Osteocyte (in vitro differentiated cells): ENCODE results near the gene NUP205. TPM values are rescaled to one million over a fixed set of nuclear protein-coding genes. Genes with fewer than 3 reads are reported as not detected.

Experiments
- DNase-seq: peaks from one replicate; pipeline ENCODE4 v3.0.0; 2021; ENCODE audit warnings: mixed read lengths; ENCODE audit not compliant: unreplicated experiment; ENCODE audit errors: extremely low spot score
- H3K27ac Mint-ChIP-seq: one replicate; pipeline ENCODE4 v1.8.0; 2021; ENCODE audit warnings: mild to moderate bottlenecking, mixed read lengths; ENCODE audit not compliant: unreplicated experiment
- H3K27me3 Mint-ChIP-seq: one replicate; pipeline ENCODE4 v1.8.0; 2021; ENCODE audit warnings: mixed read lengths; ENCODE audit not compliant: unreplicated experiment
- H3K36me3 Mint-ChIP-seq: one replicate; pipeline ENCODE4 v1.8.0; 2021; ENCODE audit warnings: mixed read lengths; ENCODE audit not compliant: unreplicated experiment
- H3K4me1 Mint-ChIP-seq: one replicate; pipeline ENCODE4 v1.8.0; 2021; ENCODE audit warnings: mixed read lengths; ENCODE audit not compliant: unreplicated experiment
- H3K4me3 Mint-ChIP-seq: one replicate; pipeline ENCODE4 v1.8.0; 2021; ENCODE audit warnings: mild to moderate bottlenecking, moderate library complexity, mixed read lengths; ENCODE audit not compliant: unreplicated experiment
- H3K9me3 Mint-ChIP-seq: one replicate; pipeline ENCODE4 v1.8.0; 2021; ENCODE audit warnings: mixed read lengths; ENCODE audit not compliant: unreplicated experiment
- total RNA-seq: library from RNA; stranded (reverse); gene quantifications from 2 replicates; pipeline ENCODE4 v1.2.1, GENCODE V29; 2021
- TF ChIP-seq, protein P1 (sequence below): fragments of 200-600 bp; sonication (generic); IDR thresholded peaks from 2 replicates; pipeline ENCODE4 v1.5.0; 2021; ENCODE audit warnings: antibody characterized with exemption, mild to moderate bottlenecking, moderate library complexity

Gene NUP205
- total RNA-seq, 1 donor from 2014 or later, result 31.0 TPM

GRCh38 chr7:135510592-135511183 is 47.0 kb upstream of the NUP205 start:
- Mint-ChIP-seq H3K4me1 (peaks cover 18% of the 10 kb centered on the region), H3K36me3 (no peaks in the 10 kb centered on the region), H3K27ac (no peak overlapping the region), H3K27me3 (no peaks in the 10 kb centered on the region), H3K4me3 (no peak overlapping the region), H3K9me3 (no peaks in the 10 kb centered on the region)
- TF ChIP-seq, protein P1, sequence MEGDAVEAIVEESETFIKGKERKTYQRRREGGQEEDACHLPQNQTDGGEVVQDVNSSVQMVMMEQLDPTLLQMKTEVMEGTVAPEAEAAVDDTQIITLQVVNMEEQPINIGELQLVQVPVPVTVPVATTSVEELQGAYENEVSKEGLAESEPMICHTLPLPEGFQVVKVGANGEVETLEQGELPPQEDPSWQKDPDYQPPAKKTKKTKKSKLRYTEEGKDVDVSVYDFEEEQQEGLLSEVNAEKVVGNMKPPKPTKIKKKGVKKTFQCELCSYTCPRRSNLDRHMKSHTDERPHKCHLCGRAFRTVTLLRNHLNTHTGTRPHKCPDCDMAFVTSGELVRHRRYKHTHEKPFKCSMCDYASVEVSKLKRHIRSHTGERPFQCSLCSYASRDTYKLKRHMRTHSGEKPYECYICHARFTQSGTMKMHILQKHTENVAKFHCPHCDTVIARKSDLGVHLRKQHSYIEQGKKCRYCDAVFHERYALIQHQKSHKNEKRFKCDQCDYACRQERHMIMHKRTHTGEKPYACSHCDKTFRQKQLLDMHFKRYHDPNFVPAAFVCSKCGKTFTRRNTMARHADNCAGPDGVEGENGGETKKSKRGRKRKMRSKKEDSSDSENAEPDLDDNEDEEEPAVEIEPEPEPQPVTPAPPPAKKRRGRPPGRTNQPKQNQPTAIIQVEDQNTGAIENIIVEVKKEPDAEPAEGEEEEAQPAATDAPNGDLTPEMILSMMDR, result peak; percentile 52
- peak; percentile 60 for DNase-seq

- Mint-ChIP-seq H3K27me3 (no peaks in the 10 kb centered on the region), H3K4me3 (no peak overlapping the region), H3K9me3 (no peaks in the 10 kb centered on the region), H3K36me3 (no peaks in the 10 kb centered on the region), H3K4me1 (peaks cover 12% of the 10 kb centered on the region), H3K27ac (no peak overlapping the region)
- no peak for DNase-seq
- TF ChIP-seq, protein P1, result peak; percentile 61
These were observed 45.4 kb upstream of the NUP205 start for GRCh38 chr7:135512135-135512887.

GRCh38 chr7:135514856-135515255 is 42.9 kb upstream of the NUP205 start:
- TF ChIP-seq, protein P1, result no peak
- H3K27ac Mint-ChIP-seq, result no peak overlapping the region
- DNase-seq, result no peak
- no peaks in the 10 kb centered on the region for H3K36me3 Mint-ChIP-seq
- no peak overlapping the region for H3K4me3 Mint-ChIP-seq
- no peaks in the 10 kb centered on the region for H3K4me1 Mint-ChIP-seq
- H3K9me3 Mint-ChIP-seq, result no peaks in the 10 kb centered on the region
- no peaks in the 10 kb centered on the region for H3K27me3 Mint-ChIP-seq

- Mint-ChIP-seq H3K36me3 (no peaks in the 10 kb centered on the region), H3K9me3 (no peaks in the 10 kb centered on the region), H3K4me3 (no peak overlapping the region), H3K4me1 (no peaks in the 10 kb centered on the region), H3K27ac (no peak overlapping the region), H3K27me3 (no peaks in the 10 kb centered on the region)
- TF ChIP-seq, protein P1, result no peak
- no peak for DNase-seq
These were observed 40.7 kb upstream of the NUP205 start for GRCh38 chr7:135517060-135517459.

GRCh38 chr7:135518748-135519147 is 39.0 kb upstream of the NUP205 start:
- TF ChIP-seq, protein P1, result no peak
- no peak overlapping the region for H3K4me3 Mint-ChIP-seq
- DNase-seq, result no peak
- peaks cover 4% of the 10 kb centered on the region for H3K9me3 Mint-ChIP-seq
- H3K4me1 Mint-ChIP-seq, result no peaks in the 10 kb centered on the region
- H3K36me3 Mint-ChIP-seq, result peaks cover under 1% of the 10 kb centered on the region
- H3K27ac Mint-ChIP-seq, result no peak overlapping the region
- peaks cover under 1% of the 10 kb centered on the region for H3K27me3 Mint-ChIP-seq
